Measurements from ENCODE around the gene INPP5A.
A peak's percentile ranks its signal among the peaks of the same experiment; 100 is the strongest.

Gene INPP5A

DNA sequence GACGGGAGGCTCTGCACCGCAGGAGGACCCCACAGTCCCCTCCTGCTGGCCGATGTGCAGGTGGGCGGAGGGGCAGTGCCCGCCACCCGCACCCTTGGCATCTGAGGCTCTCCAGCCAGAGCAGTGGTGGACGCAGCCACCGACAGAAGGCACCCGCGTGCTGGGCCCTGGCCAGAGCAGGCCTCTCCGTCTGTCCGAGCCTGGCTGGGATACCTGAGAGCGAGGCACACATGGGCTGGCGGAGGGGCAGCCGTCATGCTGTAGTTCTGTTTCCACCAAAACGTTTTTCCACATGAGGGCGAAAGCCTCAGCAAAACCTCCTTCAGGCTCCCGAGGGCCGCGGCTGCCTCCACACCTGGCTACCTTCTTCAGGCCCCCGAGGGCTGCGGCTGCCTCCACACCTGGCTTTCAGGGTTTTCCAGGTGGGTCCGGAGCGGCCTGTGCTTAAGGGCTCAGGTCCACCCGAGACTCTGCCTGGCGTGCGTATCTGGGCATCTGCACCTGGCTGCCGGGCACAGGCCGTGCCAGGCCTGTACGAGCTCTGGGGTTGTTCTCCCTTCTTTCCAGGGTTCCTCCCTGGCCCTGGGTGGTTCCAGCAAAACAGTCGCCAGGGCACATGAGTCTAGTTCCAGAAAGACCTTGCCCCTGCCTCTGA lies 115.5 kb downstream of the INPP5A start:
- no peak for DNase-seq
- H3K36me3 ChIP-seq (replicated peaks), result no peaks in the 10 kb centered on the region
- in situ Hi-C loops (cut with HindIII; ENCODE audit: low pct_ligation_motif_present, low sequenced_read_pairs), result no loop called here
- no peaks in the 10 kb centered on the region for H3K27me3 ChIP-seq (replicated peaks)
- H3K4me3 ChIP-seq (ENCODE audit: low read depth, low read length), result no peak overlapping the region
- no peak overlapping the region for H3K27ac ChIP-seq
- TF ChIP-seq, protein P1, sequence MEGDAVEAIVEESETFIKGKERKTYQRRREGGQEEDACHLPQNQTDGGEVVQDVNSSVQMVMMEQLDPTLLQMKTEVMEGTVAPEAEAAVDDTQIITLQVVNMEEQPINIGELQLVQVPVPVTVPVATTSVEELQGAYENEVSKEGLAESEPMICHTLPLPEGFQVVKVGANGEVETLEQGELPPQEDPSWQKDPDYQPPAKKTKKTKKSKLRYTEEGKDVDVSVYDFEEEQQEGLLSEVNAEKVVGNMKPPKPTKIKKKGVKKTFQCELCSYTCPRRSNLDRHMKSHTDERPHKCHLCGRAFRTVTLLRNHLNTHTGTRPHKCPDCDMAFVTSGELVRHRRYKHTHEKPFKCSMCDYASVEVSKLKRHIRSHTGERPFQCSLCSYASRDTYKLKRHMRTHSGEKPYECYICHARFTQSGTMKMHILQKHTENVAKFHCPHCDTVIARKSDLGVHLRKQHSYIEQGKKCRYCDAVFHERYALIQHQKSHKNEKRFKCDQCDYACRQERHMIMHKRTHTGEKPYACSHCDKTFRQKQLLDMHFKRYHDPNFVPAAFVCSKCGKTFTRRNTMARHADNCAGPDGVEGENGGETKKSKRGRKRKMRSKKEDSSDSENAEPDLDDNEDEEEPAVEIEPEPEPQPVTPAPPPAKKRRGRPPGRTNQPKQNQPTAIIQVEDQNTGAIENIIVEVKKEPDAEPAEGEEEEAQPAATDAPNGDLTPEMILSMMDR (IDR thresholded peaks at IDR 0.05; ENCODE audit: low read depth, low read length, missing control alignments), result no peak

DNA sequence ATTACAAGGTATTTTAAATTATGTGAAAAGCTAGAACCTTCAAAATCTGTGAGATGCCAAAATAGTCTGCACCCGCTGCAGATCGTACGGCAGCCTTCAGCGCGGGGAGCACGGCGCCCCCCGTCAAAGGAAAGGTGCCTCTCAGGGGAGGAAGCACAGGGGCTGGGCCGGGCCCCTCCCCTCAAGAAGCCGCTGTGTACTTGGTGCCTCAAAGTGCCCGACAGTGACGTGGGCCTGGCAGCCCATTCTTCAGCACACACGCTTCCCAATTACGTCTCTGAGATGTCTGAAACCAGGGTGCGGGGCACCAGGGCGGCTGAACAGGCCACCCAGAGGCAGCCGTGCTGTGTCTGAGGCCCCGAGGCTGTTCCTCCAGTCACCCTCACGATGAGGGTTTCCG lies 116.1 kb downstream of the INPP5A start:
- no peak for DNase-seq
- TF ChIP-seq, protein P1 (IDR thresholded peaks at IDR 0.05; ENCODE audit: low read depth, low read length, missing control alignments), result no peak
- no peaks in the 10 kb centered on the region for H3K36me3 ChIP-seq (replicated peaks)
- no peaks in the 10 kb centered on the region for H3K27me3 ChIP-seq (replicated peaks)
- in situ Hi-C loops (cut with HindIII; ENCODE audit: low pct_ligation_motif_present, low sequenced_read_pairs), result no loop called here
- H3K4me3 ChIP-seq (ENCODE audit: low read depth, low read length), result no peak overlapping the region
- H3K27ac ChIP-seq, result no peak overlapping the region

DNA sequence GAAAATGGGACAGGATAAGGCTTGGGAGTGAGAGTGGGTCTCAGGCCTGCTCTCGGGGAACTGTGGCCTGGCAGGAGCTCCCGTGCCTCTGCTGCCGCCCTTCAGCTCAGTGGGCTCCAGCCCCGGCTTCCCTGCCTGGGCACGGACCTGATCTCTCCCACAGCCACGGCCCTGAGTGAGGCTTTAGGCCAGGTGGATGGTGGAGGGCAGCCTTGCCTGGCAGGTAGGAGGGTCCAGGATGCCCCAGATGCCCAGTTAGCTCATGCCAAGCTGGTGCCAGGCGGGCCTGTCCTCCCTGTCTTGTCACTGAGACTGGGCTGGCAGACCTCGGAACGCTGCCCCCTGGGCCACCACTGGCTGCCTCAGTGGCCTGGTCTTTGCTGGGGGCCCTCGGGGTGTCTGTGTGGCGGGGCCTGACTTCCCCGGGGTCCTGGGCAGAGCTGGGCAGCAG lies 116.6 kb downstream of the INPP5A start:
- no peaks in the 10 kb centered on the region for H3K36me3 ChIP-seq (replicated peaks)
- no peaks in the 10 kb centered on the region for H3K27me3 ChIP-seq (replicated peaks)
- no peak overlapping the region for H3K4me3 ChIP-seq (ENCODE audit: low read depth, low read length)
- no peak overlapping the region for H3K27ac ChIP-seq
- TF ChIP-seq, protein P1 (IDR thresholded peaks at IDR 0.05; ENCODE audit: low read depth, low read length, missing control alignments), result no peak
- DNase-seq, result no peak
- in situ Hi-C loops (cut with HindIII; ENCODE audit: low pct_ligation_motif_present, low sequenced_read_pairs), result no loop called here

DNA sequence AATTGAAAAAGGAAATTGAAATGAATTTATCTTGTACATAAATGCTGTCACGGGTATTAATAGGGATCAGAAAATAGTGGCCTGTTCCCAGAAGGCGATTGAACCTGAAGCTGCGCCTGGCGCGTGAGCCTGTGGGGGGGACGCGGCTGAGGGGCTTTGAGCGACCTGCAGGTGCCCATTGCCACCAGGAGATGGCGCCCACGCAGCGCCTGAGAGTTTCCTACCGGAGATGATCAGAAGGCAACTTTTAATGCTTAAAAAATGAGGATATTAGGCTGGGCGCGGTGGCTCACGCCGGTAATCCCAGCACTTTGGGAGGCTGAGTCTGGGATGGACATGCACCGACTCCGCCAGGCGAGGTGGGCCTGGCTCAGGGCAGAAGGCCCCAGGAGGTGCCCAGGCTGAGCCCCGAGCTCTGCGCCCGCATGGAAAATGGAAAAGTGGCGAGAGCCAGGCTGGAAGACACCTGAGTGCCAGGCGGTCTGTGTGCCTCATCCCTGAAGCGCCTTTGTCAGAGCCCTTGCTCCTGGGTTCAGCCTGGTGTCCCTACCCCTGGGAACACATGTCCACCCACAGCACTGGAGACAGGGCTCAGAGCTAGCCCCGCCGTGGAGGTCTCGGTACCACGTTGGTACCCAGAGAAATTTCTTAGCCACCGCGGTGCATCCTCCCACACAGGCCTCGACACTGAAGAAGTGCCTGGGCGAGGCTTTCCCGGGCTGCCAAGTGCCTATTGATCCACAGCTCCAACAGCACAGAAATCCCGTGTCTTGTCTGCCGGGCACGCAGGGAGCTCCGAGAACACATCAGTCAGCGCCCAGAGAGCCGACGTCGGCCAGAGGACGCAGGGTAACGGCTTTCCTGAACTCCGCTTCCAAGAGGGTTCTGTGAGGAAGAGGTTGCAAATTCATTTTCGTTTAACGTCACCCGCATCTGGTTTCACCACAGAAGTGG lies 117.4 kb downstream of the INPP5A start:
- no peaks in the 10 kb centered on the region for H3K27me3 ChIP-seq (replicated peaks)
- no peak overlapping the region for H3K4me3 ChIP-seq (ENCODE audit: low read depth, low read length)
- DNase-seq, result peak; percentile 50
- H3K27ac ChIP-seq, result no peak overlapping the region
- H3K36me3 ChIP-seq (replicated peaks), result no peaks in the 10 kb centered on the region
- TF ChIP-seq, protein P1 (IDR thresholded peaks at IDR 0.05; ENCODE audit: low read depth, low read length, missing control alignments), result peak; percentile 94
- in situ Hi-C loops (cut with HindIII; ENCODE audit: low pct_ligation_motif_present, low sequenced_read_pairs), result no loop called here

DNA sequence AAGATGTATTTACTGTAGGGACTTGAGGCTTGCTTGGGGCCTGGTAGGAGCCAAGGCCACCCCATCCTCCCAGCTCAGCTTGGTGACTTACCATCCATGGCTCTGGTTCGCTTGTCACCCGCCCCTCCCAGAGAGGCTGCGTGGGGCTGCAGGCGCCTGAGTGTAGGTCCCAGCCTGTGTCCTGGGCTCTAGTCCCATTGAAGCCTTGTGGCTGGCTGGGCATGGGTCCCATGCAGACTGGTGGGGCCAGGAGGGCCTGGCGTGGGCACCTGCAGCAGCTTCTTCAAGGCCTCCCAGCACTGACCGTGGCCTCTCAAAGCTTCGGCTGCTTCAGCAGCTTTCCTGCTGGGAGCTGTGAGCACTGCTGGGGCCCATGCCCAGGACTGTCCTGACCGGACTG lies 118.1 kb downstream of the INPP5A start:
- Histone ChIP-seq H3K4me3 (ENCODE audit: low read depth, low read length) (no peak overlapping the region), H3K27me3 (replicated peaks) (no peaks in the 10 kb centered on the region), H3K27ac (no peak overlapping the region), H3K36me3 (replicated peaks) (no peaks in the 10 kb centered on the region)
- in situ Hi-C loops (cut with HindIII; ENCODE audit: low pct_ligation_motif_present, low sequenced_read_pairs), result no loop called here
- no peak for DNase-seq
- TF ChIP-seq, protein P1 (IDR thresholded peaks at IDR 0.05; ENCODE audit: low read depth, low read length, missing control alignments), result no peak
